Transverse colon (tissue), 4 donors: ENCODE measurements around the gene LBX1.

Experiments
- POLR2AphosphoS5 ChIP-seq, 3 donors: sonication (generic); formaldehyde crosslinking; IDR thresholded peaks; one replicate each; pipeline ENCODE4 v1.6.1; 2016; ENCODE audit warnings: antibody characterized with exemption in 3 of 3
- TF ChIP-seq, protein P1 (sequence below), 5 experiments: fragments of 200-600 bp in 3 of 5; fragments of 450-650 bp in 2 of 5; sonication (generic) in 3 of 5; IDR thresholded peaks; 1 replicate in 2 of 5; 2 replicates in 3 of 5; pipeline ENCODE4 v1.5.1; 2016 to 2017; ENCODE audit warnings: antibody characterized with exemption in 5 of 5, inconsistent platforms in 3 of 5, mild to moderate bottlenecking in 2 of 5, moderate library complexity in 1 of 5

DNA sequence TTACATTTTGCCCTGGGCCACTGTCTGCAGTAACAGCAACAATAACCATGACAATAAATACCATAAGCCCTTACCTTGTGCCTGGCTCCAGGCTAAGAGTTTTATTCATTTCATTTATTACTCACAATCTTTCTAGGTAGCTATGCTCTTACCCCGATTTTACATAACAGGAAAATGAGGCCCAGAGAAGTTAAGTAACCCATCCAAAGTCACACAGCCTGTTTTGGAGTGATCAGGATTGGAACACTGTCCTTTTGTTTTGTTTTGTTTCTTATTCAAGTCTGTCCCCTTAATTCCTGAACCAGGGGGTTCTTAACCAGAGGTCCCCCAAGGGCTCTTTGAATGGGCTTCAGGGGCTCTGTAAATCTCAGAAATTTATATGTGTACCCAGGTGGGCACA lies 4.2 kb upstream of the LBX1 start:
- TF ChIP-seq, protein P1, sequence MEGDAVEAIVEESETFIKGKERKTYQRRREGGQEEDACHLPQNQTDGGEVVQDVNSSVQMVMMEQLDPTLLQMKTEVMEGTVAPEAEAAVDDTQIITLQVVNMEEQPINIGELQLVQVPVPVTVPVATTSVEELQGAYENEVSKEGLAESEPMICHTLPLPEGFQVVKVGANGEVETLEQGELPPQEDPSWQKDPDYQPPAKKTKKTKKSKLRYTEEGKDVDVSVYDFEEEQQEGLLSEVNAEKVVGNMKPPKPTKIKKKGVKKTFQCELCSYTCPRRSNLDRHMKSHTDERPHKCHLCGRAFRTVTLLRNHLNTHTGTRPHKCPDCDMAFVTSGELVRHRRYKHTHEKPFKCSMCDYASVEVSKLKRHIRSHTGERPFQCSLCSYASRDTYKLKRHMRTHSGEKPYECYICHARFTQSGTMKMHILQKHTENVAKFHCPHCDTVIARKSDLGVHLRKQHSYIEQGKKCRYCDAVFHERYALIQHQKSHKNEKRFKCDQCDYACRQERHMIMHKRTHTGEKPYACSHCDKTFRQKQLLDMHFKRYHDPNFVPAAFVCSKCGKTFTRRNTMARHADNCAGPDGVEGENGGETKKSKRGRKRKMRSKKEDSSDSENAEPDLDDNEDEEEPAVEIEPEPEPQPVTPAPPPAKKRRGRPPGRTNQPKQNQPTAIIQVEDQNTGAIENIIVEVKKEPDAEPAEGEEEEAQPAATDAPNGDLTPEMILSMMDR (IDR thresholded peaks at IDR 0.05): no peak
- TF ChIP-seq POLR2AphosphoS5 (IDR thresholded peaks at IDR 0.05): no peak
